Keratinocyte (primary cell): ENCODE results near the gene GPX1. TPM values are rescaled to one million over a fixed set of nuclear protein-coding genes. Genes with fewer than 3 reads are reported as not detected.

Experiments used
- DNase-seq: peaks from one replicate; pipeline ENCODE4 v3.0.0-alpha.2; 2011; ENCODE audit warnings: low read depth, missing footprints, low spot score
- FAIRE-seq: peaks from 2 replicates; lab custom pipeline; 2011; peaks lifted over from hg19 to GRCh38; lab: Jason Lieb, UNC
- H2AFZ ChIP-seq: 2 replicates; pipeline ENCODE4 v1.6.0; 2012; ENCODE audit warnings: low read length, control low read depth, inconsistent platforms; ENCODE audit not compliant: control insufficient read depth
- H3K27ac ChIP-seq: 2 replicates; pipeline ENCODE4 v1.5.1; 2011; ENCODE audit warnings: low read length; ENCODE audit not compliant: control insufficient read depth, insufficient read depth
- H3K27me3 ChIP-seq: 3 replicates; pipeline ENCODE4 v1.6.0; 2011; ENCODE audit warnings: low read length; ENCODE audit not compliant: control insufficient read depth, insufficient read depth; ENCODE audit errors: extremely low read depth
- H3K36me3 ChIP-seq, 2 experiments: 2 replicates in 1 of 2; 3 replicates in 1 of 2; pipeline ENCODE4 v1.5.1; 2011; ENCODE audit warnings: low read length in 2 of 2, mild to moderate bottlenecking in 1 of 2; ENCODE audit not compliant: control insufficient read depth in 2 of 2, insufficient read depth in 2 of 2; ENCODE audit errors: extremely low read depth in 1 of 2
- H3K4me1 ChIP-seq: 3 replicates; pipeline ENCODE4 v1.5.1; 2011; ENCODE audit warnings: low read length; ENCODE audit not compliant: control insufficient read depth, insufficient read depth; ENCODE audit errors: extremely low read depth
- H3K4me2 ChIP-seq: 3 replicates; pipeline ENCODE4 v1.6.0; 2011; ENCODE audit warnings: low read depth, low read length; ENCODE audit not compliant: control insufficient read depth, insufficient read depth; ENCODE audit errors: extremely low read depth
- H3K4me3 ChIP-seq, 3 experiments: fragments of 200-600 bp in 1 of 3; sonication (generic) in 1 of 3; 2 replicates in 2 of 3; 3 replicates in 1 of 3; pipeline ENCODE4 v1.5.1; 2011 to 2016; ENCODE audit warnings: low read length in 3 of 3, mild to moderate bottlenecking in 3 of 3, control low read depth in 2 of 3, inconsistent platforms in 1 of 3, low read depth in 1 of 3, mixed read lengths in 1 of 3, mixed run types in 1 of 3, moderate library complexity in 1 of 3; ENCODE audit not compliant: control insufficient read depth in 2 of 3, insufficient read depth in 2 of 3; ENCODE audit errors: extremely low read depth in 1 of 3
- H3K79me2 ChIP-seq: 2 replicates; pipeline ENCODE4 v1.6.0; 2012; ENCODE audit warnings: low read length; ENCODE audit not compliant: control insufficient read depth, insufficient read depth
- H3K9ac ChIP-seq: 3 replicates; pipeline ENCODE4 v1.6.0; 2011; ENCODE audit warnings: low read length; ENCODE audit not compliant: control insufficient read depth, insufficient read depth; ENCODE audit errors: extremely low read depth
- H3K9me1 ChIP-seq: 3 replicates; pipeline ENCODE4 v1.6.0; 2011; ENCODE audit warnings: low read length; ENCODE audit not compliant: control insufficient read depth, insufficient read depth; ENCODE audit errors: extremely low read depth
- H3K9me3 ChIP-seq: 2 replicates; pipeline ENCODE4 v1.5.1; 2012; ENCODE audit warnings: low read depth, low read length; ENCODE audit not compliant: control insufficient read depth
- H4K20me1 ChIP-seq: 3 replicates; pipeline ENCODE4 v1.6.0; 2011; ENCODE audit warnings: low read length; ENCODE audit not compliant: control insufficient read depth, insufficient read depth; ENCODE audit errors: extremely low read depth
- EZH2 ChIP-seq: IDR thresholded peaks from one replicate; pipeline ENCODE4 v1.6.1; 2012; ENCODE audit warnings: inconsistent platforms, mild to moderate bottlenecking, low read length, moderate library complexity
- dilution Hi-C: fragments of 300-500 bp; cut with MboI; formaldehyde crosslinking; loops from one replicate; pipeline ENCODE4 v1.7.0; 2020; ENCODE audit warnings: low sequenced_read_pairs; ENCODE audit not compliant: extremely low pct_ligation_motif_present
- polyA plus RNA-seq, 5 experiments: library from polyadenylated mRNA; depleted of rRNA in 3 of 5; stranded (reverse) in 3 of 5; stranded (forward) in 1 of 5; unstranded in 1 of 5; fragments of >200 nt; gene quantifications; 1 replicate in 1 of 5; 2 replicates in 3 of 5; 3 replicates in 1 of 5; pipeline versions ENCODE4 v1.2.1 to v1.2.3, GENCODE V29; 2011 to 2012; ENCODE audit warnings: missing spikeins in 2 of 5, low read depth in 1 of 5, low replicate concordance in 1 of 5
- TF ChIP-seq, protein P1 (sequence below), 3 experiments: IDR thresholded peaks in 1 of 3; conservative IDR thresholded peaks in 1 of 3; optimal IDR thresholded peaks in 1 of 3; 2 replicates in 2 of 3; 3 replicates in 1 of 3; pipeline versions ENCODE3 to v1.5.1; 2011; ENCODE audit warnings: low read length in 3 of 3, mild to moderate bottlenecking in 3 of 3, moderate library complexity in 2 of 3, control low read depth in 1 of 3, inconsistent platforms in 1 of 3; ENCODE audit not compliant: insufficient read depth in 2 of 3; ENCODE audit errors: extremely low read depth in 1 of 3

The GPX1 gene
- polyA plus RNA-seq, 1 donor (not counting 4 experiments of a cell fraction or from before 2014, with no cell fraction given): 427 TPM

DNA sequence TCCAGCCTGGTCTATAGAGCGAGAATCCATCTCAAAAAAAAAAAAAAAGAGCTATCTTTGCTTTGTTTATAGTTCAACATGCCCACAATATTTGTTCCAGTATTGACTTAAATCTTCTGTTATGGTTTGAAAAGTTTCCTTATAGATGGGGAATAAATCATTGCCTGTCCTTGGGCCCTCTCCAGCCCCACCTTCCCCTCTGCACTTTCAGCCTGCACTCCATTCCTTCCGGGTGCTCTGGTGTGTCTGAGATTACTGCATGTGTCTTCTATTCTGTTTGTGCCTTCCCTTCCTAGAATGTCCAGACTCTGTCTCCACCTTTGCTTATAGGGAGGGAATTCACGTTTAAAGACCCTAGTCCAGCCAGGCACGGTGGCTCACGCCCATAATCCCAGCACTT is 25.2 kb upstream of the GPX1 start:
- Histone ChIP-seq H3K4me3 (no peak overlapping the region), H3K27me3 (no peaks in the 10 kb centered on the region), H3K4me2 (no peak overlapping the region), H2AFZ (no peak overlapping the region), H3K9me1 (no peaks in the 10 kb centered on the region), H3K27ac (no peak overlapping the region), H3K9me3 (no peaks in the 10 kb centered on the region), H4K20me1 (peaks cover 19% of the 10 kb centered on the region), H3K79me2 (peaks cover 96% of the 10 kb centered on the region), H3K9ac (no peak overlapping the region), H3K36me3 (peaks cover 2 to 3% of the 10 kb centered on the region in 2 experiments), H3K4me1 (peaks cover 16% of the 10 kb centered on the region)
- DNase-seq (no peak), FAIRE-seq (no peak)
- TF ChIP-seq, protein P1, sequence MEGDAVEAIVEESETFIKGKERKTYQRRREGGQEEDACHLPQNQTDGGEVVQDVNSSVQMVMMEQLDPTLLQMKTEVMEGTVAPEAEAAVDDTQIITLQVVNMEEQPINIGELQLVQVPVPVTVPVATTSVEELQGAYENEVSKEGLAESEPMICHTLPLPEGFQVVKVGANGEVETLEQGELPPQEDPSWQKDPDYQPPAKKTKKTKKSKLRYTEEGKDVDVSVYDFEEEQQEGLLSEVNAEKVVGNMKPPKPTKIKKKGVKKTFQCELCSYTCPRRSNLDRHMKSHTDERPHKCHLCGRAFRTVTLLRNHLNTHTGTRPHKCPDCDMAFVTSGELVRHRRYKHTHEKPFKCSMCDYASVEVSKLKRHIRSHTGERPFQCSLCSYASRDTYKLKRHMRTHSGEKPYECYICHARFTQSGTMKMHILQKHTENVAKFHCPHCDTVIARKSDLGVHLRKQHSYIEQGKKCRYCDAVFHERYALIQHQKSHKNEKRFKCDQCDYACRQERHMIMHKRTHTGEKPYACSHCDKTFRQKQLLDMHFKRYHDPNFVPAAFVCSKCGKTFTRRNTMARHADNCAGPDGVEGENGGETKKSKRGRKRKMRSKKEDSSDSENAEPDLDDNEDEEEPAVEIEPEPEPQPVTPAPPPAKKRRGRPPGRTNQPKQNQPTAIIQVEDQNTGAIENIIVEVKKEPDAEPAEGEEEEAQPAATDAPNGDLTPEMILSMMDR (optimal IDR thresholded peaks at IDR 0.05 in 1 of 3, IDR thresholded peaks at IDR 0.05 in 1 of 3, conservative IDR thresholded peaks at IDR 0.05 in 1 of 3; ENCODE audit: extremely low read depth in 1 of 3, insufficient read depth in 2 of 3, low read length in 3 of 3): no peak
- TF ChIP-seq EZH2: no peak
- dilution Hi-C loops: no loop called here

GRCh38 chr3:49378249-49378895 is 20.2 kb upstream of the GPX1 start:
- H3K9me1 ChIP-seq: peaks cover 3% of the 10 kb centered on the region
- TF ChIP-seq, protein P1 (optimal IDR thresholded peaks at IDR 0.05 in 1 of 3, IDR thresholded peaks at IDR 0.05 in 1 of 3, conservative IDR thresholded peaks at IDR 0.05 in 1 of 3; ENCODE audit: extremely low read depth in 1 of 3, insufficient read depth in 2 of 3, low read length in 3 of 3): no peak
- TF ChIP-seq EZH2: no peak
- H2AFZ ChIP-seq: no peak overlapping the region
- FAIRE-seq (peak; percentile 43), DNase-seq (no peak)
- peak overlapping the region; percentile 60 for H3K9ac ChIP-seq
- peak overlapping the region; percentile 67 for H3K4me2 ChIP-seq
- dilution Hi-C loops: no loop called here
- H3K27me3 ChIP-seq: no peaks in the 10 kb centered on the region
- H3K27ac ChIP-seq: peak overlapping the region; percentile 85
- H4K20me1 ChIP-seq: peaks cover 8% of the 10 kb centered on the region
- H3K79me2 ChIP-seq: peaks cover 94% of the 10 kb centered on the region
- H3K4me3 ChIP-seq: peak overlapping the region in 2 of 3 experiments; percentile 22 to 46
- H3K4me1 ChIP-seq: peaks cover 22% of the 10 kb centered on the region
- peaks cover 13% of the 10 kb centered on the region in 2 experiments for H3K36me3 ChIP-seq
- no peaks in the 10 kb centered on the region for H3K9me3 ChIP-seq
